H9 (cell line): ENCODE results near the gene HEXD. TPM values are rescaled to one million over a fixed set of nuclear protein-coding genes. Genes with fewer than 3 reads are reported as not detected.

ENCODE experiments used
- DNase-seq: peaks from one replicate; pipeline ENCODE4 v3.0.0-alpha.2; 2017
- H2AFZ ChIP-seq: one replicate; pipeline ENCODE4 v1.6.1; 2013; ENCODE audit warnings: mild to moderate bottlenecking, low read length, control low read depth, moderate library complexity
- H2AK5ac ChIP-seq: 2 replicates; pipeline ENCODE4 v1.6.1; 2013; ENCODE audit warnings: low read length, control low read depth, mixed read lengths; ENCODE audit not compliant: insufficient read length
- H2BK120ac ChIP-seq: one replicate; pipeline ENCODE4 v1.6.1; 2013; ENCODE audit warnings: low read depth, mild to moderate bottlenecking, low read length, control low read depth, inconsistent platforms; ENCODE audit not compliant: poor library complexity, severe bottlenecking
- H2BK12ac ChIP-seq: 2 replicates; pipeline ENCODE4 v1.6.1; 2013; ENCODE audit warnings: low read length, control low read depth, mixed read lengths, low read depth; ENCODE audit not compliant: insufficient read length
- H2BK15ac ChIP-seq: 2 replicates; pipeline ENCODE4 v1.6.1; 2013; ENCODE audit warnings: low read depth, low read length, control low read depth
- H2BK20ac ChIP-seq: one replicate; pipeline ENCODE4 v1.6.1; 2013; ENCODE audit warnings: low read depth, mild to moderate bottlenecking, low read length, control low read depth, inconsistent platforms; ENCODE audit not compliant: poor library complexity, severe bottlenecking
- H2BK5ac ChIP-seq: 2 replicates; pipeline ENCODE4 v1.6.1; 2013; ENCODE audit warnings: low read length, control low read depth, mixed read lengths; ENCODE audit not compliant: insufficient read length
- H3K14ac ChIP-seq: 2 replicates; pipeline ENCODE4 v1.6.1; 2013; ENCODE audit warnings: low read length, control low read depth; ENCODE audit not compliant: insufficient read depth
- H3K18ac ChIP-seq: 2 replicates; pipeline ENCODE4 v1.6.1; 2013; ENCODE audit warnings: low read depth, mild to moderate bottlenecking, mixed read lengths, low read length, control low read depth; ENCODE audit not compliant: insufficient read length
- H3K23ac ChIP-seq: 2 replicates; pipeline ENCODE4 v1.6.1; 2013; ENCODE audit warnings: low read length, control low read depth, mixed read lengths, low read depth; ENCODE audit not compliant: insufficient read length
- H3K23me2 ChIP-seq: 2 replicates; pipeline ENCODE4 v1.6.1; 2013; ENCODE audit warnings: low read depth, mild to moderate bottlenecking, mixed read lengths, low read length, control low read depth; ENCODE audit not compliant: insufficient read length, poor library complexity, severe bottlenecking
- H3K27ac ChIP-seq: 2 replicates; pipeline ENCODE4 v1.5.1; 2013; ENCODE audit warnings: low read length, control low read depth, mixed read lengths, low read depth; ENCODE audit not compliant: insufficient read length
- H3K27me3 ChIP-seq: 2 replicates; pipeline ENCODE4 v1.6.1; 2013; ENCODE audit warnings: low read length, control low read depth, inconsistent platforms; ENCODE audit not compliant: insufficient read depth
- H3K4ac ChIP-seq: 2 replicates; pipeline ENCODE4 v1.6.1; 2013; ENCODE audit warnings: low read depth, mild to moderate bottlenecking, control low read depth, inconsistent platforms, low read length, moderate library complexity
- H3K4me1 ChIP-seq: 2 replicates; pipeline ENCODE4 v1.6.1; 2013; ENCODE audit warnings: low read length, control low read depth, inconsistent platforms; ENCODE audit not compliant: insufficient read depth
- H3K4me2 ChIP-seq: 2 replicates; pipeline ENCODE4 v1.6.1; 2013; ENCODE audit warnings: low read length, control low read depth, mixed read lengths; ENCODE audit not compliant: insufficient read length, insufficient read depth
- H3K56ac ChIP-seq: 2 replicates; pipeline ENCODE4 v1.6.1; 2013; ENCODE audit warnings: low read depth, mild to moderate bottlenecking, mixed read lengths, low read length, control low read depth; ENCODE audit not compliant: insufficient read length
- H3K79me1 ChIP-seq: 2 replicates; pipeline ENCODE4 v1.6.1; 2013; ENCODE audit warnings: low read depth, mild to moderate bottlenecking, moderate library complexity, low read length, control low read depth, inconsistent platforms; ENCODE audit not compliant: insufficient read depth, poor library complexity, severe bottlenecking
- H3K79me2 ChIP-seq: 2 replicates; pipeline ENCODE4 v1.6.1; 2013; ENCODE audit warnings: low read length, control low read depth, inconsistent platforms; ENCODE audit not compliant: insufficient read depth
- H3K9ac ChIP-seq: 2 replicates; pipeline ENCODE4 v1.6.1; 2013; ENCODE audit warnings: low read length, control low read depth, mixed read lengths; ENCODE audit not compliant: insufficient read length; ENCODE audit errors: extremely low read depth
- H3K9me3 ChIP-seq: one replicate; pipeline ENCODE4 v1.6.1; 2013; ENCODE audit warnings: low read depth, low read length, inconsistent platforms; ENCODE audit not compliant: control insufficient read depth
- H3T11ph ChIP-seq: one replicate; pipeline ENCODE4 v1.6.1; 2013; ENCODE audit warnings: mild to moderate bottlenecking, low read length, control low read depth, inconsistent platforms
- H4K20me1 ChIP-seq: one replicate; pipeline ENCODE4 v1.6.1; 2013; ENCODE audit not compliant: control insufficient read depth, insufficient read length, insufficient read depth
- H4K5ac ChIP-seq: 2 replicates; pipeline ENCODE4 v1.6.1; 2013; ENCODE audit warnings: low read depth, mild to moderate bottlenecking, mixed read lengths, low read length, control low read depth; ENCODE audit not compliant: insufficient read length
- H4K8ac ChIP-seq: replicated peaks from 2 replicates; pipeline ENCODE4 v1.6.1; 2013; ENCODE audit warnings: low read length, control low read depth, mixed read lengths, low read depth; ENCODE audit not compliant: insufficient read length
- H4K91ac ChIP-seq: 2 replicates; pipeline ENCODE4 v1.6.1; 2013; ENCODE audit warnings: low read depth, mild to moderate bottlenecking, moderate library complexity, mixed read lengths, low read length, control low read depth; ENCODE audit not compliant: insufficient read length
- H3K27ac Mint-ChIP-seq, 3 experiments: 2 replicates in 2 of 3; 3 replicates in 1 of 3; pipeline ENCODE4 v1.8.0; 2020 to 2021; ENCODE audit warnings: mixed read lengths in 3 of 3, mild to moderate bottlenecking in 1 of 3, moderate library complexity in 1 of 3
- H3K27me3 Mint-ChIP-seq: 2 replicates; pipeline ENCODE4 v1.8.0; 2021; ENCODE audit warnings: low read depth, mild to moderate bottlenecking, moderate library complexity, mixed read lengths
- H3K36me3 Mint-ChIP-seq, 3 experiments: 2 replicates in 2 of 3; 3 replicates in 1 of 3; pipeline ENCODE4 v1.8.0; 2020 to 2021; ENCODE audit warnings: low read depth in 3 of 3, mixed read lengths in 3 of 3; ENCODE audit not compliant: insufficient read depth in 1 of 3
- H3K4me1 Mint-ChIP-seq, 2 experiments: 2 replicates each; pipeline ENCODE4 v1.8.0; 2020; ENCODE audit warnings: mixed read lengths in 2 of 2
- H3K4me3 Mint-ChIP-seq, 2 experiments: 2 replicates in 1 of 2; 3 replicates in 1 of 2; pipeline ENCODE4 v1.8.0; 2020 to 2021; ENCODE audit warnings: mild to moderate bottlenecking in 2 of 2, mixed read lengths in 2 of 2, moderate library complexity in 1 of 2
- H3K9me3 Mint-ChIP-seq, 2 experiments: 2 replicates in 1 of 2; 3 replicates in 1 of 2; pipeline ENCODE4 v1.8.0; 2020; ENCODE audit warnings: mild to moderate bottlenecking in 2 of 2, mixed read lengths in 2 of 2, moderate library complexity in 1 of 2
- WGBS: extraction: QIAGEN DNeasy Blood & Tissue Kit; methylation state at CpG from one replicate; pipeline ENCODE4 v1.1.7; 2013; ENCODE audit warnings: missing lambda C conversion rate, low lambda C conversion rate, mixed read lengths; ENCODE audit not compliant: insufficient read length; ENCODE audit errors: extremely low coverage; 5-methylcytosine and 5-hydroxymethylcytosine counted together
- total RNA-seq: library from RNA; stranded (reverse); gene quantifications from 2 replicates; pipeline ENCODE4 v1.2.1, GENCODE V29; 2021
- TF ChIP-seq, protein P1 (sequence below): fragments of 200-600 bp; sonication (generic); conservative IDR thresholded peaks from 3 replicates; pipeline ENCODE4 v1.8.0; 2021; ENCODE audit warnings: antibody characterized with exemption, mild to moderate bottlenecking

HEXD gene
- total RNA-seq, 1 experiment from 2014 or later = 23.2 TPM

DNA sequence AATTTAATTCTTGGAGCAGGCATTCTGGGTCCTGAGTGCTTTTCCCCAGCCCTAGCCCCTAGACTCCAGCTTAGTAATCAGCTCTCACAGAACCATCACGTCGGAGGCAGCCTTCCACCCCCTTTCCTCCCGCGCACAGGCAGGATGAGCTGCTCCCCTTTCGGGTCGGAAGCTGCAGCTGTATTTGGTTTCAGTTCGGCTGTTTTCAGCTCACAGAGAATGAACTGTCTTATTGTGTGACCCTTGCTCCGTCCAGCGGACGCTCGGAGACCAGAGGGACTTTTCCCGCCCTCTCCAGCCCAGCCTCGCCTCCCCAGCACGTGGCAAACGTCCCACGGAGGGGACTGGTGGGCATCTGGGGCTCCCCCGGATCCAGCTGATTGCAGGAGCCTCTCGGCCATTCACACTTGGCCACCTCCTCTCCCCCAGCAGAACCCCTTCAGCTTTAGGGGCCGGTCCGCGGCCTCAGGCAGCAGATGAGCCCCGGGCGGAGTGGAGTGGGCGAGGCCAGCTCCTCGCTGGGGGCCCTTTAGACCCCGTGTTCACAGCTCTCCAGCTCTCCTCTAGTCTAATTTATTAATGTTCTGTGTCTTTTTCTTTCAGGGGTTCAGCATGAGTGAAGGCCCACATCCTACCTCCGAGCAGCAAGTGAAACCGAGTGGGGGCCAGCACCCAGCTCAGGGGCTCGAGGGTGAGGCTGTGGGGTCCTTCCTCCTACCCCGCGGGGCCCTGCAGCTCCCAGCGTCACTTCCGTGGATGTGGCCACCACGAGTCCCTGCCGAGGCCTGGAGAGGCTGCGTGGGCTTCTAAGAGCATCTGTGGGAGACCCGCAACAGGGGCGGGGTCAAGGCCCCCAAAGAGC lies 47.4 kb upstream of the HEXD start:
- H3K56ac ChIP-seq = no peak overlapping the region
- H3K18ac ChIP-seq = no peak overlapping the region
- no peak overlapping the region for H3K9ac ChIP-seq
- H2BK5ac ChIP-seq = no peak overlapping the region
- Mint-ChIP-seq H3K4me3 (peak overlapping the region; percentile 31 to 59; a peak in 3 of 5 replicates), H3K4me1 (peaks cover 7 to 16% of the 10 kb centered on the region in 2 experiments), H3K9me3 (peaks cover 5 to 8% of the 10 kb centered on the region in 2 experiments; a peak in 4 of 5 replicates), H3K27ac (no peak overlapping the region), H3K27me3 (peaks cover 50% of the 10 kb centered on the region), H3K36me3 (peaks cover 0 to 4% (median 3%) of the 10 kb centered on the region in 3 experiments; a peak in 2 of 7 replicates)
- no peak overlapping the region for H2BK12ac ChIP-seq
- H4K5ac ChIP-seq = no peak overlapping the region
- no CpG with 5 or more reads among the region's 38 CpGs for WGBS
- H3K4me1 ChIP-seq = no peaks in the 10 kb centered on the region; the same call in 1 of the 2 replicates
- no peak overlapping the region for H2BK20ac ChIP-seq
- no peak overlapping the region for H3K14ac ChIP-seq
- no peak overlapping the region for H4K91ac ChIP-seq
- no peak overlapping the region for H3T11ph ChIP-seq
- no peak overlapping the region for H2AFZ ChIP-seq
- no peaks in the 10 kb centered on the region for H3K79me1 ChIP-seq
- H3K9me3 ChIP-seq = no peaks in the 10 kb centered on the region
- H4K8ac ChIP-seq = no peak overlapping the region
- H3K27me3 ChIP-seq = peaks cover 14% of the 10 kb centered on the region
- H2BK15ac ChIP-seq = no peak overlapping the region
- no peak overlapping the region for H2BK120ac ChIP-seq
- H3K23ac ChIP-seq = no peak overlapping the region
- DNase-seq = no peak
- TF ChIP-seq, protein P1, sequence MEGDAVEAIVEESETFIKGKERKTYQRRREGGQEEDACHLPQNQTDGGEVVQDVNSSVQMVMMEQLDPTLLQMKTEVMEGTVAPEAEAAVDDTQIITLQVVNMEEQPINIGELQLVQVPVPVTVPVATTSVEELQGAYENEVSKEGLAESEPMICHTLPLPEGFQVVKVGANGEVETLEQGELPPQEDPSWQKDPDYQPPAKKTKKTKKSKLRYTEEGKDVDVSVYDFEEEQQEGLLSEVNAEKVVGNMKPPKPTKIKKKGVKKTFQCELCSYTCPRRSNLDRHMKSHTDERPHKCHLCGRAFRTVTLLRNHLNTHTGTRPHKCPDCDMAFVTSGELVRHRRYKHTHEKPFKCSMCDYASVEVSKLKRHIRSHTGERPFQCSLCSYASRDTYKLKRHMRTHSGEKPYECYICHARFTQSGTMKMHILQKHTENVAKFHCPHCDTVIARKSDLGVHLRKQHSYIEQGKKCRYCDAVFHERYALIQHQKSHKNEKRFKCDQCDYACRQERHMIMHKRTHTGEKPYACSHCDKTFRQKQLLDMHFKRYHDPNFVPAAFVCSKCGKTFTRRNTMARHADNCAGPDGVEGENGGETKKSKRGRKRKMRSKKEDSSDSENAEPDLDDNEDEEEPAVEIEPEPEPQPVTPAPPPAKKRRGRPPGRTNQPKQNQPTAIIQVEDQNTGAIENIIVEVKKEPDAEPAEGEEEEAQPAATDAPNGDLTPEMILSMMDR = no peak
- H3K79me2 ChIP-seq = no peaks in the 10 kb centered on the region
- H2AK5ac ChIP-seq = no peak overlapping the region
- H3K23me2 ChIP-seq = peaks cover 7% of the 10 kb centered on the region
- no peak overlapping the region for H3K27ac ChIP-seq
- H3K4ac ChIP-seq = no peak overlapping the region
- H4K20me1 ChIP-seq = no peaks in the 10 kb centered on the region
- H3K4me2 ChIP-seq = no peak overlapping the region
